GM23338 (cell line): ENCODE data around the gene RFC1.

ENCODE experiments used
- CTCF ChIP-seq, 2 experiments: fragments of 200-600 bp in 1 of 2; sonication (generic) in 1 of 2; conservative IDR thresholded peaks; 2 replicates each; pipeline versions ENCODE4 v1.5.1 to v1.6.1; 2016 to 2017; ENCODE audit warnings: antibody characterized with exemption in 2 of 2, low read depth in 2 of 2, mild to moderate bottlenecking in 2 of 2, moderate library complexity in 1 of 2
- EZH2 ChIP-seq: fragments of 200-600 bp; sonication (generic); IDR thresholded peaks from one replicate; pipeline ENCODE4 v1.8.0; 2017; ENCODE audit warnings: antibody characterized with exemption, mild to moderate bottlenecking, low read depth; ENCODE audit not compliant: unreplicated experiment
- EZH2phosphoT487 ChIP-seq: fragments of 200-600 bp; sonication (generic); IDR thresholded peaks from one replicate; pipeline ENCODE4 v1.8.1; 2018; ENCODE audit warnings: antibody characterized with exemption; ENCODE audit not compliant: unreplicated experiment
- POLR2AphosphoS5 ChIP-seq: IDR thresholded peaks from 2 replicates; pipeline ENCODE4 v1.6.1; 2016; ENCODE audit warnings: antibody characterized with exemption, low read depth
- TF ChIP-seq, protein P1 (sequence below): IDR thresholded peaks from one replicate; pipeline ENCODE4 v1.6.1; 2018; ENCODE audit warnings: antibody characterized with exemption; ENCODE audit not compliant: unreplicated experiment

DNA sequence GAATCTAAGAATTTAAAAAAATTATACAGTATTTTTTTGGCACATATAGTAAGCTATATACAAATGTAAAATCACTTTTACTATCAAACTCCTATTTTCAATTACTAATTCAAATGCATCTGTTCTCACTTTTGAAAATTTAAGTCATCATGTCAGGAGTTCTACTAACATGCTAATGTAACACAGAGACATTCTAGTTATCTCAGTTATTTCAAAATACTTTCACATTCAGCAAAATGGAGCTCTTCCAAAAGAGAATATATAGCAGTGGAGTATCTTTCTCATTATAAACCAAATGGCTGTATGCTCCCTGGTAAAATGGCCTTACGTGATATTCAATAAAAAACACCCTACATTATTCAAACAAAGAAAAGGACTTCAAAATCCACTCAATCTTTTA lies 42.3 kb downstream of the RFC1 start:
- no peak for TF ChIP-seq POLR2AphosphoS5
- TF ChIP-seq EZH2: no peak
- TF ChIP-seq, protein P1, sequence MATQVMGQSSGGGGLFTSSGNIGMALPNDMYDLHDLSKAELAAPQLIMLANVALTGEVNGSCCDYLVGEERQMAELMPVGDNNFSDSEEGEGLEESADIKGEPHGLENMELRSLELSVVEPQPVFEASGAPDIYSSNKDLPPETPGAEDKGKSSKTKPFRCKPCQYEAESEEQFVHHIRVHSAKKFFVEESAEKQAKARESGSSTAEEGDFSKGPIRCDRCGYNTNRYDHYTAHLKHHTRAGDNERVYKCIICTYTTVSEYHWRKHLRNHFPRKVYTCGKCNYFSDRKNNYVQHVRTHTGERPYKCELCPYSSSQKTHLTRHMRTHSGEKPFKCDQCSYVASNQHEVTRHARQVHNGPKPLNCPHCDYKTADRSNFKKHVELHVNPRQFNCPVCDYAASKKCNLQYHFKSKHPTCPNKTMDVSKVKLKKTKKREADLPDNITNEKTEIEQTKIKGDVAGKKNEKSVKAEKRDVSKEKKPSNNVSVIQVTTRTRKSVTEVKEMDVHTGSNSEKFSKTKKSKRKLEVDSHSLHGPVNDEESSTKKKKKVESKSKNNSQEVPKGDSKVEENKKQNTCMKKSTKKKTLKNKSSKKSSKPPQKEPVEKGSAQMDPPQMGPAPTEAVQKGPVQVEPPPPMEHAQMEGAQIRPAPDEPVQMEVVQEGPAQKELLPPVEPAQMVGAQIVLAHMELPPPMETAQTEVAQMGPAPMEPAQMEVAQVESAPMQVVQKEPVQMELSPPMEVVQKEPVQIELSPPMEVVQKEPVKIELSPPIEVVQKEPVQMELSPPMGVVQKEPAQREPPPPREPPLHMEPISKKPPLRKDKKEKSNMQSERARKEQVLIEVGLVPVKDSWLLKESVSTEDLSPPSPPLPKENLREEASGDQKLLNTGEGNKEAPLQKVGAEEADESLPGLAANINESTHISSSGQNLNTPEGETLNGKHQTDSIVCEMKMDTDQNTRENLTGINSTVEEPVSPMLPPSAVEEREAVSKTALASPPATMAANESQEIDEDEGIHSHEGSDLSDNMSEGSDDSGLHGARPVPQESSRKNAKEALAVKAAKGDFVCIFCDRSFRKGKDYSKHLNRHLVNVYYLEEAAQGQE: no peak
- TF ChIP-seq CTCF (conservative IDR thresholded peaks at IDR 0.05; ENCODE audit: low read depth in 2 of 2): no peak
- no peak for TF ChIP-seq EZH2phosphoT487
